Measurements from ENCODE around the gene EPN2. TPM values are rescaled to one million over a fixed set of nuclear protein-coding genes. Genes with fewer than 3 reads are reported as not detected.
A peak's percentile ranks its signal among the peaks of the same experiment; 100 is the strongest.

Gene EPN2
- total RNA-seq, 2 experiments from 2014 or later, result 9.0 to 12.0 TPM

GRCh38 chr17:19332371-19333131 lies 95.4 kb downstream of the EPN2 start:
- ChIA-PET POLR2A (no interaction called here), CTCF (no interaction called here)
- no peaks in the 10 kb centered on the region for H3K9me3 Mint-ChIP-seq
- peaks cover 4% of the 10 kb centered on the region for H3K4me1 Mint-ChIP-seq (ENCODE audit: low read depth)
- no peaks in the 10 kb centered on the region for H3K36me3 Mint-ChIP-seq
- no peak overlapping the region for H3K4me3 Mint-ChIP-seq
- H3K27me3 Mint-ChIP-seq, result peaks cover 4% of the 10 kb centered on the region
- peak; percentile 46 for DNase-seq
- intact Hi-C loops (cut with micrococcal nuclease), result no loop called here
- H3K27ac Mint-ChIP-seq, result no peak overlapping the region

- no peak for DNase-seq
- H3K9me3 Mint-ChIP-seq, result no peaks in the 10 kb centered on the region
- peaks cover 4% of the 10 kb centered on the region for H3K4me1 Mint-ChIP-seq (ENCODE audit: low read depth)
- intact Hi-C loops (cut with micrococcal nuclease), result no loop called here
- ChIA-PET CTCF (no interaction called here), POLR2A (no interaction called here)
- H3K27me3 Mint-ChIP-seq, result peaks cover 4% of the 10 kb centered on the region
- no peaks in the 10 kb centered on the region for H3K36me3 Mint-ChIP-seq
- H3K27ac Mint-ChIP-seq, result no peak overlapping the region
- H3K4me3 Mint-ChIP-seq, result no peak overlapping the region
Observed at GRCh38 chr17:19333132-19333440, 95.9 kb downstream of the EPN2 start.

GRCh38 chr17:19333736-19334290 lies 96.6 kb downstream of the EPN2 start:
- peaks cover 4% of the 10 kb centered on the region for H3K4me1 Mint-ChIP-seq (ENCODE audit: low read depth)
- no peak overlapping the region for H3K4me3 Mint-ChIP-seq
- ChIA-PET CTCF (no interaction called here), POLR2A (no interaction called here)
- intact Hi-C loops (cut with micrococcal nuclease), result no loop called here
- DNase-seq, result peak; percentile 6
- H3K36me3 Mint-ChIP-seq, result no peaks in the 10 kb centered on the region
- peaks cover 6% of the 10 kb centered on the region for H3K27me3 Mint-ChIP-seq
- no peaks in the 10 kb centered on the region for H3K9me3 Mint-ChIP-seq
- H3K27ac Mint-ChIP-seq, result no peak overlapping the region

- peak; percentile 1 for DNase-seq
- Mint-ChIP-seq H3K36me3 (no peaks in the 10 kb centered on the region), H3K4me3 (no peak overlapping the region), H3K27me3 (peaks cover 6% of the 10 kb centered on the region), H3K9me3 (no peaks in the 10 kb centered on the region), H3K27ac (no peak overlapping the region), H3K4me1 (ENCODE audit: low read depth) (peaks cover 4% of the 10 kb centered on the region)
- ChIA-PET CTCF (no interaction called here), POLR2A (no interaction called here)
- intact Hi-C loops (cut with micrococcal nuclease), result no loop called here
Observed at GRCh38 chr17:19334331-19334730, 97.2 kb downstream of the EPN2 start.

GRCh38 chr17:19335951-19336631 lies 98.9 kb downstream of the EPN2 start:
- Mint-ChIP-seq H3K4me3 (no peak overlapping the region), H3K4me1 (ENCODE audit: low read depth) (peaks cover 4% of the 10 kb centered on the region), H3K27me3 (peaks cover 7% of the 10 kb centered on the region), H3K9me3 (no peaks in the 10 kb centered on the region), H3K27ac (no peak overlapping the region), H3K36me3 (no peaks in the 10 kb centered on the region)
- ChIA-PET POLR2A (no interaction called here), CTCF (interaction anchor here (1.3 kb wide), 1 partner anchor 18 kb away, joined by 3 read pairs; no protein-coding TSS in a partner anchor)
- peak; percentile 7 for DNase-seq
- intact Hi-C loops (cut with micrococcal nuclease), result no loop called here

- Mint-ChIP-seq H3K27me3 (peaks cover 10% of the 10 kb centered on the region), H3K4me1 (ENCODE audit: low read depth) (peaks cover 4% of the 10 kb centered on the region), H3K36me3 (no peaks in the 10 kb centered on the region), H3K4me3 (no peak overlapping the region), H3K27ac (no peak overlapping the region), H3K9me3 (no peaks in the 10 kb centered on the region)
- POLR2A ChIA-PET, result interaction anchor here (1.1 kb wide), 1 partner anchor 30 kb away, joined by 3 read pairs; no protein-coding TSS in a partner anchor
- peak; percentile 6 for DNase-seq
- intact Hi-C loops (cut with micrococcal nuclease), result no loop called here
- CTCF ChIA-PET, result interaction anchor here (1.1 to 2.2 kb wide), 5 partner anchors 18 to 129 kb away, joined by 3 to 9 read pairs (median 5); no protein-coding TSS in a partner anchor
Observed at GRCh38 chr17:19336938-19337711, 100.0 kb downstream of the EPN2 start.

GRCh38 chr17:19337712-19338023 lies 100.5 kb downstream of the EPN2 start:
- POLR2A ChIA-PET, result interaction anchor here (1.1 kb wide), 1 partner anchor 31 kb away, joined by 3 read pairs; no protein-coding TSS in a partner anchor
- no peaks in the 10 kb centered on the region for H3K36me3 Mint-ChIP-seq
- intact Hi-C loops (cut with micrococcal nuclease), result no loop called here
- H3K27ac Mint-ChIP-seq, result no peak overlapping the region
- no peak for DNase-seq
- H3K4me1 Mint-ChIP-seq (ENCODE audit: low read depth), result peaks cover 2% of the 10 kb centered on the region
- H3K9me3 Mint-ChIP-seq, result no peaks in the 10 kb centered on the region
- CTCF ChIA-PET, result interaction anchor here (0.9 to 3.0 kb wide), 10 partner anchors 8 to 129 kb away, joined by 3 to 12 read pairs (median 4); partner anchors contain the start of gene B9D1
- H3K4me3 Mint-ChIP-seq, result no peak overlapping the region
- peaks cover 11% of the 10 kb centered on the region for H3K27me3 Mint-ChIP-seq

GRCh38 chr17:19338031-19338990 lies 101.1 kb downstream of the EPN2 start:
- Mint-ChIP-seq H3K27ac (no peak overlapping the region), H3K4me3 (no peak overlapping the region), H3K9me3 (no peaks in the 10 kb centered on the region), H3K4me1 (ENCODE audit: low read depth) (no peaks in the 10 kb centered on the region), H3K36me3 (no peaks in the 10 kb centered on the region), H3K27me3 (peaks cover 11% of the 10 kb centered on the region)
- POLR2A ChIA-PET, result interaction anchor here (0.6 to 1.1 kb wide), 3 partner anchors 24 to 119 kb away, joined by 3 to 8 read pairs (median 3); partner anchors contain the start of gene B9D1
- intact Hi-C loops (cut with micrococcal nuclease), result no loop called here
- peak; percentile 77 for DNase-seq
- CTCF ChIA-PET, result interaction anchor here (0.6 to 3.0 kb wide), 14 partner anchors 9 to 143 kb away, joined by 3 to 12 read pairs (median 4); partner anchors contain the start of gene B9D1

GRCh38 chr17:19339341-19339815 lies 102.2 kb downstream of the EPN2 start:
- ChIA-PET CTCF (interaction anchor here (1.3 to 3.0 kb wide), 5 partner anchors 10 to 92 kb away, joined by 4 to 12 read pairs (median 7); partner anchors contain the start of gene B9D1), POLR2A (interaction anchor here (0.6 kb wide), 1 partner anchor 118 kb away, joined by 8 read pairs; no protein-coding TSS in a partner anchor)
- DNase-seq, result peak; percentile 4
- Mint-ChIP-seq H3K4me1 (ENCODE audit: low read depth) (no peaks in the 10 kb centered on the region), H3K27ac (no peak overlapping the region), H3K4me3 (no peak overlapping the region), H3K27me3 (peaks cover 11% of the 10 kb centered on the region), H3K9me3 (no peaks in the 10 kb centered on the region), H3K36me3 (no peaks in the 10 kb centered on the region)
- intact Hi-C loops (cut with micrococcal nuclease), result no loop called here

- Mint-ChIP-seq H3K27ac (no peak overlapping the region), H3K36me3 (no peaks in the 10 kb centered on the region), H3K27me3 (peaks cover 11% of the 10 kb centered on the region), H3K9me3 (no peaks in the 10 kb centered on the region), H3K4me3 (no peak overlapping the region), H3K4me1 (ENCODE audit: low read depth) (no peaks in the 10 kb centered on the region)
- peak; percentile 3 for DNase-seq
- ChIA-PET CTCF (interaction anchor here (0.8 to 1.3 kb wide), 2 partner anchors 106 to 425 kb away, joined by 3 read pairs; no protein-coding TSS in a partner anchor), POLR2A (no interaction called here)
- intact Hi-C loops (cut with micrococcal nuclease), result no loop called here
Observed at GRCh38 chr17:19341211-19341631, 104.1 kb downstream of the EPN2 start.

All from activated CD4-positive, alpha-beta memory T cell treated with anti-CD3 and anti-CD28 coated beads for 36 hours (primary cell).